ENCODE data around the gene CDH2. TPM values are rescaled to one million over a fixed set of nuclear protein-coding genes. Genes with fewer than 3 reads are reported as not detected.
A peak's percentile ranks its signal among the peaks of the same experiment; 100 is the strongest.

The CDH2 gene
- total RNA-seq, 1 experiment from 2014 or later, result 15.0 TPM

GRCh38 chr18:28208712-28209265 lies 31.9 kb upstream of the CDH2 start:
- DNase-seq (ENCODE audit: low spot score), result no peak
- ChIA-PET POLR2A (ENCODE audit: low non-redundant PET) (no interaction called here), CTCF (no interaction called here)
- no peaks in the 10 kb centered on the region for H3K27me3 ChIP-seq (replicated peaks; ENCODE audit: insufficient read depth, low read depth, low read length, poor library complexity)
- H3K4me1 ChIP-seq (ENCODE audit: insufficient read depth, low read length, poor library complexity, severe bottlenecking), result no peaks in the 10 kb centered on the region
- H3K27ac ChIP-seq (ENCODE audit: low read depth, low read length, poor library complexity, severe bottlenecking), result no peak overlapping the region
- no peak for TF ChIP-seq EZH2 (IDR thresholded peaks at IDR 0.05; ENCODE audit: borderline replicate concordance, low read depth, low read length, poor library complexity, severe bottlenecking)
- no peak for TF ChIP-seq CTCF (conservative IDR thresholded peaks at IDR 0.05; ENCODE audit: low read depth, low read length)
- intact Hi-C loops (cut with micrococcal nuclease; ENCODE audit: unreplicated experiment), result no loop called here
- no peaks in the 10 kb centered on the region for H3K36me3 ChIP-seq (ENCODE audit: insufficient read depth, low read length, poor library complexity, severe bottlenecking)
- no TSS peak for BruUV-seq (replicated peaks)
- no peak overlapping the region for H3K4me3 ChIP-seq (ENCODE audit: low read depth, low read length, poor library complexity, severe bottlenecking)
- H3K9me3 ChIP-seq (ENCODE audit: low read depth, low read length, poor library complexity, severe bottlenecking), result no peaks in the 10 kb centered on the region

GRCh38 chr18:28208268-28208667 lies 31.3 kb upstream of the CDH2 start:
- ChIA-PET POLR2A (ENCODE audit: low non-redundant PET) (no interaction called here), CTCF (no interaction called here)
- no peaks in the 10 kb centered on the region for H3K27me3 ChIP-seq (replicated peaks; ENCODE audit: insufficient read depth, low read depth, low read length, poor library complexity)
- H3K36me3 ChIP-seq (ENCODE audit: insufficient read depth, low read length, poor library complexity, severe bottlenecking), result no peaks in the 10 kb centered on the region
- DNase-seq (ENCODE audit: low spot score), result no peak
- H3K4me3 ChIP-seq (ENCODE audit: low read depth, low read length, poor library complexity, severe bottlenecking), result no peak overlapping the region
- intact Hi-C loops (cut with micrococcal nuclease; ENCODE audit: unreplicated experiment), result no loop called here
- no peak for TF ChIP-seq CTCF (conservative IDR thresholded peaks at IDR 0.05; ENCODE audit: low read depth, low read length)
- no peak for TF ChIP-seq EZH2 (IDR thresholded peaks at IDR 0.05; ENCODE audit: borderline replicate concordance, low read depth, low read length, poor library complexity, severe bottlenecking)
- no peaks in the 10 kb centered on the region for H3K4me1 ChIP-seq (ENCODE audit: insufficient read depth, low read length, poor library complexity, severe bottlenecking)
- BruUV-seq (replicated peaks), result no TSS peak
- H3K9me3 ChIP-seq (ENCODE audit: low read depth, low read length, poor library complexity, severe bottlenecking), result no peaks in the 10 kb centered on the region
- no peak overlapping the region for H3K27ac ChIP-seq (ENCODE audit: low read depth, low read length, poor library complexity, severe bottlenecking)

GRCh38 chr18:28204154-28204553 lies 27.2 kb upstream of the CDH2 start:
- H3K27me3 ChIP-seq (replicated peaks; ENCODE audit: insufficient read depth, low read depth, low read length, poor library complexity), result no peaks in the 10 kb centered on the region
- intact Hi-C loops (cut with micrococcal nuclease; ENCODE audit: unreplicated experiment), result no loop called here
- ChIA-PET CTCF (no interaction called here), POLR2A (ENCODE audit: low non-redundant PET) (no interaction called here)
- TF ChIP-seq EZH2 (IDR thresholded peaks at IDR 0.05; ENCODE audit: borderline replicate concordance, low read depth, low read length, poor library complexity, severe bottlenecking) (no peak), CTCF (conservative IDR thresholded peaks at IDR 0.05; ENCODE audit: low read depth, low read length) (no peak)
- no peaks in the 10 kb centered on the region for H3K36me3 ChIP-seq (ENCODE audit: insufficient read depth, low read length, poor library complexity, severe bottlenecking)
- H3K9me3 ChIP-seq (ENCODE audit: low read depth, low read length, poor library complexity, severe bottlenecking), result no peaks in the 10 kb centered on the region
- no peak overlapping the region for H3K27ac ChIP-seq (ENCODE audit: low read depth, low read length, poor library complexity, severe bottlenecking)
- peak; percentile 45 for DNase-seq (ENCODE audit: low spot score)
- no peaks in the 10 kb centered on the region for H3K4me1 ChIP-seq (ENCODE audit: insufficient read depth, low read length, poor library complexity, severe bottlenecking)
- no TSS peak for BruUV-seq (replicated peaks)
- no peak overlapping the region for H3K4me3 ChIP-seq (ENCODE audit: low read depth, low read length, poor library complexity, severe bottlenecking)

Data from A673 (cell line).